Cardiac fibroblast (primary cell): ENCODE data around the gene MACF1.

Experiments
- DNase-seq, 2 donors: peaks; one replicate each; pipeline versions ENCODE4 v3.0.0 to v3.0.0-alpha.2; 2010; ENCODE audit warnings: low read depth in 2 of 2
- H3K4me3 ChIP-seq, 2 donors: replicated peaks in 1 of 2; 1 replicate in 1 of 2; 2 replicates in 1 of 2; pipeline ENCODE4 v1.5.1; 2011; ENCODE audit warnings: low read depth in 2 of 2, low read length in 2 of 2, mild to moderate bottlenecking in 2 of 2, moderate library complexity in 1 of 2
- TF ChIP-seq, protein P1 (sequence below): IDR thresholded peaks from one replicate; pipeline ENCODE4 v1.5.1; 2011; ENCODE audit warnings: low read depth, mild to moderate bottlenecking, low read length, inconsistent platforms

MACF1 gene

DNA sequence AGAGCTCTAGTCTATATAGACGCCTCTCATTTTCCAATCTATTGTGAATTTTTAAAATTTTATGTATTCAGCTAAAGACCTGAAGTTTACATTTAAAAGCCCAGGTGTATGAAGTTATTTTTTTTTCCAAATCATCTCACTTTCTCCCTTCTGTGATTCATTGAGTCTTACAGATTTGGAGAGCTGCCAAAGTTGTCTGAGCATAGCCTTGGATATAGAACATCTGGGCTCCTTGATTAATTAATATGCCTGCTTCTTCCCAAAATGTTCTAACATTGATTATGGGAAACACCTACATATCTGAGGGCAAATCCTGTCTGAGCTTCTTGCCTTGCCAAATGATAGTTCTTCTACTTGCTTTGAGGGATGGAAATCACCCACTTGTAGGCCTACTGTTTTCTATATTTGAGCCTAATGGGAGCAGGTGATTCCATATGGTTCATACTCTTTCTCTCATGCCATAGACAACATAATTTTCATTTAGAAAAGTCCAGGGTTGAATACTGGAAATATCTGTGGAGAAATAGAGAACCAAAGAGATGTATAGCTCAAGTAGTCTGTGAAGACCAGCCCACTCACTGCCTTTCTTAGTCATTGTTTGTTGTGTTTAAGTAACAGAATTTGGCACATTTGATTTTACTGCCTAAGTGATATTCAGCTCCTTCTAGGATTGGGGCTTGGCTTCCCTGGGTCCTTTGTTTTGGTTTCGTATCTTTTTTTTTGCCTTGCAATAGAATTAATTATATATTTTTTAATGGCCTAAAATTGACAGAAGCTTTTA lies 46.2 kb downstream of the MACF1 start:
- DNase-seq = peak; percentile 70 to 72
- TF ChIP-seq, protein P1, sequence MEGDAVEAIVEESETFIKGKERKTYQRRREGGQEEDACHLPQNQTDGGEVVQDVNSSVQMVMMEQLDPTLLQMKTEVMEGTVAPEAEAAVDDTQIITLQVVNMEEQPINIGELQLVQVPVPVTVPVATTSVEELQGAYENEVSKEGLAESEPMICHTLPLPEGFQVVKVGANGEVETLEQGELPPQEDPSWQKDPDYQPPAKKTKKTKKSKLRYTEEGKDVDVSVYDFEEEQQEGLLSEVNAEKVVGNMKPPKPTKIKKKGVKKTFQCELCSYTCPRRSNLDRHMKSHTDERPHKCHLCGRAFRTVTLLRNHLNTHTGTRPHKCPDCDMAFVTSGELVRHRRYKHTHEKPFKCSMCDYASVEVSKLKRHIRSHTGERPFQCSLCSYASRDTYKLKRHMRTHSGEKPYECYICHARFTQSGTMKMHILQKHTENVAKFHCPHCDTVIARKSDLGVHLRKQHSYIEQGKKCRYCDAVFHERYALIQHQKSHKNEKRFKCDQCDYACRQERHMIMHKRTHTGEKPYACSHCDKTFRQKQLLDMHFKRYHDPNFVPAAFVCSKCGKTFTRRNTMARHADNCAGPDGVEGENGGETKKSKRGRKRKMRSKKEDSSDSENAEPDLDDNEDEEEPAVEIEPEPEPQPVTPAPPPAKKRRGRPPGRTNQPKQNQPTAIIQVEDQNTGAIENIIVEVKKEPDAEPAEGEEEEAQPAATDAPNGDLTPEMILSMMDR = no peak
- H3K4me3 ChIP-seq = no peak overlapping the region

DNA sequence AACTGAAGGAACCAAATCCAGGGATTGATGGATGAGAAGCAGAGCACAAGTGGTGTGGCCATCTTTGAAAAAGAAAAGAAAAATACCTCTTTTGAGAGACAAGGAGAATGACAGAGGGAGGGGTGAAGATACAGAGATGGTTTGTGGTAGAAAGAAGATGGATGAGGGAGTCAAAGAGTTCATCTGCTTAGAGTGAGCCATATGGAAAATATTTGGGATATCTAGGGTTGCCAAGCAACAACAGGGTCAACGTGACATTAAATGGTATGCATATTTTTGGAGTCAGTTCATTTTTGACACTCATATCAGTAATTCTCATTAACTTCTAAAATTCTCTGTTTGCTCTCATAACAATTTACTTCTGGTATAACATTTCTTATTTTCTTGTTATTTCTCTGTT lies 50.7 kb downstream of the MACF1 start:
- DNase-seq = peak in 1 of 2 donors; percentile 49
- no peak overlapping the region for H3K4me3 ChIP-seq
- TF ChIP-seq, protein P1 = no peak

DNA sequence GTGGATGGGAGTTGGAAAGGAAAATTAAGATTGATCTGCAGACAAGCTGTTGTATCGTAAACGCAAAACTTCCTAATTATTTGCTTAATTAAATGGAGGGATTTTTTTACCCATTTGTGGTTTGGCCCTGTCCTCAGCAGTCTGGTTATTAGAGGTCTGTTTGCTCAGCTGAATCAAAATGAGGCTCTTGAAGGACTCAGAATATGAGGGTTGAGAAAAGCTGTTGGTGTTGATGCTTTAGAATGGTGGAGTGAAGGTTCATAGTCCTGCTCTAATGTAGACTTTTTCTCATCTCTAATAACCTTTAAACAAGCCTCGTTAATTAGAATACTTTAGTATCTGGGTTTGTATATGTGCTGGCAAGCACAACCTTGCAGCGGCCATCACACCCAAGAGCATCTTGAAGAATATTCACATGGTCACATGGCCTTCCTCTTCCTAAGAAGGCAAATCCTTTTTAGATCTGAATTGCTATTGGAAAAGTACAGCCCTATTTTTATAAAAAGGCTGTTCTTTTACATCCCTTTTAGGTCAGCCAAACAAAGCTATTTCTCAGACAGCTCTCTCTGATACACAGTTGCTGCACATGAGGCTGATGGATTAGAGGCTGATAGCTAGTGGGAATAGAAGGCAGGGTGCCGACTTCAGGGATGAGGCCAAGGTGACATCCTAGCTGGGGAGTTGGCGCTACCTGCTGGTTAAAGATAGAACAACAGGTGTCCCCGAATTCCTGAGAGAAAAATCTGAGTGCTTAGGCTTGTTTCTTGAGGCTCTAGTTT lies 53.8 kb downstream of the MACF1 start:
- TF ChIP-seq, protein P1 = peak; percentile 78
- H3K4me3 ChIP-seq = no peak overlapping the region
- peak; percentile 72 to 75 for DNase-seq

DNA sequence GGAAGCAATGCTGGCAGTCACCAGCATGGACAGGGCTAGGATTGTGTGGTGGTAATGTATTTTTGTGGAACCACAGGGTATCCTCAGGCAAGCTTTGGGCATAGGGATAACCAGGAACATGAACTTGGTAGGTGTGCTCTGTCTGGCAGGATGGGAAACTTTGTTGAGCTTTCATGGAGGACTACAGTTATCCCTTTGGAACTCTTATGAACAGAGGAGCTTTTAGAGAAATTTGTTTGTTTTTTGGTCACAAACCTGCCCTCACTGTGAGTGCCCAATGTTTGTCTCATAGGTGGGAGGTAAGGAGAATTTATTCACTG lies 54.4 kb downstream of the MACF1 start:
- H3K4me3 ChIP-seq = no peak overlapping the region
- TF ChIP-seq, protein P1 = no peak
- DNase-seq = no peak

DNA sequence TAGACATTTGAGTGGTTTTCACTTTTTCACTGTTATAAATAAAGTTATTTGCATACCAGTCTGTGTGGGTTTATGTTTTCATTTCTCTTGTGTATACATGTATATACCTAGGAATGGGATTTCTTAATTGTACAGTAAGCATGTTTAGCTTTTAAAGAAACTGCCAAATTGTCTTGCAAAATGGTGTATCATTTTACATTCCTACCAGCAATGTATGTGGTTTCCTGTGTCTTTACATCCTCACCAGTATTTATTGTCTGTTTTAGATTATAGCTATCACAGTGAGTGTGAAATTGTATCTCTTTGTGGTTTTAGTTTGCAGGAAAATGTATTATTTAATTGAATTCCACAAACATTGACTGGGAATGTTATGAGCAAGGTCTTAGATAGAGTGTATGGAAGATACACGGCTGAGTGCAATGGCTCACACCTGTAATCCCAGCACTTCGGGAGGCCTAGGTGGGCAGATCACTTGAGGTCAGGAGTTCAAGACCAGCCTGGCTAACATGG lies 57.3 kb downstream of the MACF1 start:
- DNase-seq = peak; percentile 27 to 29
- TF ChIP-seq, protein P1 = no peak
- H3K4me3 ChIP-seq = no peak overlapping the region

DNA sequence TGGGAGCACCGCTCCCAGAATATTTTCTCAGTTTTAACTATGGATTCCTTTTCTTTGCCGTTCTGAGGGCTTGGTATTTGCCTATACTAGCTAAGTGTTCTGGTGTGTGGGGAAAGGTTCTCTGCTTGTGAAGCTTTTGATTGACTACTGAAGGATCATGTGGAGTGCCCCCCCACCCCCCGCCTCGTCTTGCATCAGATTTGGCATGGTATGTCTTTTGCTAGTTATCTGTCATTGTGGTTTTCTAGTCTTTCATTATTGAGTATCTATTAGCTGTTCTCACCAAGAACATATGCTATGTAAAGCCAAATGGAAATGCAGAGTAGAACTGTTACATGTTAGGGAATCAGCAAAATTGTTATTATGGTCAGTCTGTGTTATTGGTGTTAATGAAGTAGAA lies 58.3 kb downstream of the MACF1 start:
- TF ChIP-seq, protein P1 = no peak
- DNase-seq = no peak
- H3K4me3 ChIP-seq = no peak overlapping the region
